ENCODE measurements around the gene SH3RF1. TPM values are rescaled to one million over a fixed set of nuclear protein-coding genes. Genes with fewer than 3 reads are reported as not detected.

Gene SH3RF1
- total and polyA plus RNA-seq, 10 of the 15 experiments (the other 5 are each of a cell fraction or from before 2014, with no cell fraction given): 4.5 to 22.5 (median 10.4) TPM

GRCh38 chr4:169084954-169085353 is 185.8 kb downstream of the SH3RF1 start:
- 82% methylated on average over 4 of the region's 4 CpGs for WGBS (ENCODE audit: insufficient coverage, insufficient replicate concordance, low lambda C conversion rate, missing lambda C conversion rate)

More at GRCh38 chr4:169084954-169085353, 185.8 kb downstream of the SH3RF1 start:
- Histone ChIP-seq H2AFZ (ENCODE audit: control insufficient read depth, low read depth, low read length) (no peak overlapping the region), H3K79me2 (ENCODE audit: control insufficient read depth, insufficient read depth, low read length) (no peaks in the 10 kb centered on the region), H3K27ac (ENCODE audit: control insufficient read depth, insufficient read depth) (no peak overlapping the region), H3K9me3 (replicated peaks; ENCODE audit: control insufficient read depth, insufficient read depth, low read length) (no peaks in the 10 kb centered on the region), H3K36me3 (ENCODE audit: control insufficient read depth in 2 of 2, insufficient read depth in 2 of 2, low read length in 1 of 2) (no peaks in the 10 kb centered on the region), H3K4me1 (ENCODE audit: control insufficient read depth, insufficient read depth, low read length) (peaks cover 11% of the 10 kb centered on the region), H3K27me3 (replicated peaks in 1 of 2; ENCODE audit: control insufficient read depth in 2 of 2, insufficient read depth in 2 of 2, low read length in 1 of 2) (no peaks in the 10 kb centered on the region), H3K9ac (ENCODE audit: control insufficient read depth, insufficient read depth, low read length) (no peak overlapping the region), H3K4me2 (ENCODE audit: control insufficient read depth, insufficient read depth) (no peak overlapping the region), H3K4me3 (no peak overlapping the region), H4K20me1 (ENCODE audit: control insufficient read depth, insufficient read depth) (no peaks in the 10 kb centered on the region)
- POLR2A ChIA-PET: interaction anchor here (0.6 kb wide), 1 partner anchor 24 kb away, joined by 3 read pairs; no protein-coding TSS in a partner anchor
- TF ChIP-seq MAX (IDR thresholded peaks at IDR 0.05; ENCODE audit: low read depth, low read length) (no peak), PAX8 (IDR thresholded peaks at IDR 0.05) (no peak), ZNF217 (IDR thresholded peaks at IDR 0.05) (no peak), CEBPB (IDR thresholded peaks at IDR 0.05; ENCODE audit: borderline replicate concordance in 1 of 2, low read depth in 2 of 2, low read length in 2 of 2) (no peak), ZNF622 (IDR thresholded peaks at IDR 0.05) (no peak), IRF5 (IDR thresholded peaks at IDR 0.05; ENCODE audit: borderline replicate concordance) (no peak), PML (IDR thresholded peaks at IDR 0.05; ENCODE audit: low read length) (no peak), TARDBP (IDR thresholded peaks at IDR 0.05; ENCODE audit: borderline replicate concordance) (no peak)
- in situ Hi-C loops (cut with MboI) (no loop called here), intact Hi-C loops (cut with micrococcal nuclease; ENCODE audit: unreplicated experiment) (no loop called here)
- CTCF ChIA-PET: interaction anchor here (0.6 kb wide), 1 partner anchor 408 kb away, joined by 3 read pairs; no protein-coding TSS in a partner anchor
- no peak for ATAC-seq
- BruUV-seq (replicated peaks): no TSS peak
- no peak for FAIRE-seq
- DNase-seq (ENCODE audit: low read depth, low spot score): no peak
- RAD21 ChIA-PET (ENCODE audit: unreplicated experiment): interaction anchor here (0.6 kb wide), 1 partner anchor 273 kb away, joined by 4 read pairs; no protein-coding TSS in a partner anchor
- SMC1A ChIA-PET (ENCODE audit: uncharacterized antibody, unreplicated experiment): no interaction called here

Data from GM12878 (cell line).